Transverse colon (tissue), 4 donors: ENCODE data around the gene FAM120C. TPM values are rescaled to one million over a fixed set of nuclear protein-coding genes. Genes with fewer than 3 reads are reported as not detected.

Experiments
- DNase-seq: peaks from one replicate; pipeline ENCODE4 v3.0.0-alpha.2; 2019
- H3K27ac ChIP-seq, 4 donors: fragments of 200-600 bp; sonication (generic); 2 replicates each; pipeline ENCODE4 v1.5.1; 2016 to 2018; ENCODE audit warnings: inconsistent platforms in 4 of 4
- H3K27me3 ChIP-seq: fragments of 200-600 bp; sonication (generic); 2 replicates; pipeline ENCODE4 v1.5.1; 2017; ENCODE audit warnings: inconsistent platforms
- H3K36me3 ChIP-seq, 4 donors: fragments of 200-600 bp; sonication (generic); 2 replicates each; pipeline ENCODE4 v1.5.1; 2017 to 2019; ENCODE audit warnings: inconsistent platforms in 4 of 4
- H3K4me1 ChIP-seq, 4 donors: fragments of 200-600 bp; sonication (generic); 2 replicates each; pipeline ENCODE4 v1.5.1; 2017 to 2020; ENCODE audit warnings: inconsistent platforms in 4 of 4
- H3K4me3 ChIP-seq, 4 donors: fragments of 200-600 bp; sonication (generic); 1 replicate in 1 of 4; 2 replicates in 3 of 4; pipeline versions ENCODE4 v1.5.1 to v1.6.1; 2017 to 2019; ENCODE audit warnings: inconsistent platforms in 4 of 4
- H3K9me3 ChIP-seq, 2 donors: fragments of 200-600 bp; sonication (generic); 2 replicates each; pipeline ENCODE4 v1.5.1; 2017 to 2019; ENCODE audit warnings: inconsistent platforms in 2 of 2
- CTCF ChIP-seq, 5 experiments: fragments of 200-600 bp in 3 of 5; fragments of 450-650 bp in 2 of 5; sonication (generic) in 3 of 5; IDR thresholded peaks; 1 replicate in 2 of 5; 2 replicates in 3 of 5; pipeline ENCODE4 v1.5.1; 2016 to 2017; ENCODE audit warnings: antibody characterized with exemption in 5 of 5, inconsistent platforms in 3 of 5, mild to moderate bottlenecking in 2 of 5, moderate library complexity in 1 of 5
- EP300 ChIP-seq: sonication (generic); formaldehyde crosslinking; IDR thresholded peaks from one replicate; pipeline ENCODE4 v1.6.1; 2017; ENCODE audit warnings: antibody characterized with exemption, low read depth
- POLR2A ChIP-seq: fragments of 450-650 bp; IDR thresholded peaks from one replicate; pipeline ENCODE4 v1.6.1; 2016; ENCODE audit warnings: antibody characterized with exemption, mild to moderate bottlenecking, moderate library complexity
- POLR2AphosphoS5 ChIP-seq, 3 donors: sonication (generic); formaldehyde crosslinking; IDR thresholded peaks; one replicate each; pipeline ENCODE4 v1.6.1; 2016; ENCODE audit warnings: antibody characterized with exemption in 3 of 3
- WGBS, 2 donors: methylation state at CpG; one replicate each; pipeline ENCODE4 v1.1.5; 2018; ENCODE audit warnings: low coverage in 1 of 2; 5-methylcytosine and 5-hydroxymethylcytosine counted together
- in situ Hi-C, 4 donors: fragments of 200-750 bp; cut with MboI; loops; one replicate each; pipeline versions ENCODE4 v1.15.0 to v1.15.1; 2017; ENCODE audit warnings: low sequenced_read_pairs in 3 of 4, low pct_ligation_motif_present in 1 of 4, low pct_unique_long_range_greater_than_20kb in 1 of 4
- intact Hi-C: fragments of 100-400 bp; cut with DNase I; formaldehyde crosslinking; loops from one replicate; pipeline ENCODE4 v1.15.1; 2023; ENCODE audit warnings: low total_unique reads
- total RNA-seq, 4 donors: library from RNA; depleted of rRNA; stranded (reverse); fragments of >200 nt; gene quantifications; one replicate each; pipeline ENCODE4 v1.1.0, GENCODE V29; 2016

Gene FAM120C
- total RNA-seq, 4 donors from 2014 or later, result 3.0 to 5.7 (median 3.3) TPM

- intact Hi-C loops (no loop called here), in situ Hi-C loops (no loop called here)
- TF ChIP-seq CTCF (IDR thresholded peaks at IDR 0.05) (no peak), POLR2AphosphoS5 (IDR thresholded peaks at IDR 0.05) (no peak), POLR2A (no peak), EP300 (no peak)
- Histone ChIP-seq H3K9me3 (no peaks in the 10 kb centered on the region), H3K4me1 (peaks cover 0 to 5% (median 2%) of the 10 kb centered on the region in 4 donors), H3K4me3 (no peak overlapping the region), H3K36me3 (no peaks in the 10 kb centered on the region), H3K27me3 (no peaks in the 10 kb centered on the region), H3K27ac (no peak overlapping the region)
- 73% methylated on average over 1 of the region's 1 CpG; no CpG with 5 or more reads in 1 of the 2 donors for WGBS, 2 donors
- DNase-seq, result no peak
These were observed 134.6 kb downstream of the FAM120C start for GRCh38 chrX:54048412-54048811.

DNA sequence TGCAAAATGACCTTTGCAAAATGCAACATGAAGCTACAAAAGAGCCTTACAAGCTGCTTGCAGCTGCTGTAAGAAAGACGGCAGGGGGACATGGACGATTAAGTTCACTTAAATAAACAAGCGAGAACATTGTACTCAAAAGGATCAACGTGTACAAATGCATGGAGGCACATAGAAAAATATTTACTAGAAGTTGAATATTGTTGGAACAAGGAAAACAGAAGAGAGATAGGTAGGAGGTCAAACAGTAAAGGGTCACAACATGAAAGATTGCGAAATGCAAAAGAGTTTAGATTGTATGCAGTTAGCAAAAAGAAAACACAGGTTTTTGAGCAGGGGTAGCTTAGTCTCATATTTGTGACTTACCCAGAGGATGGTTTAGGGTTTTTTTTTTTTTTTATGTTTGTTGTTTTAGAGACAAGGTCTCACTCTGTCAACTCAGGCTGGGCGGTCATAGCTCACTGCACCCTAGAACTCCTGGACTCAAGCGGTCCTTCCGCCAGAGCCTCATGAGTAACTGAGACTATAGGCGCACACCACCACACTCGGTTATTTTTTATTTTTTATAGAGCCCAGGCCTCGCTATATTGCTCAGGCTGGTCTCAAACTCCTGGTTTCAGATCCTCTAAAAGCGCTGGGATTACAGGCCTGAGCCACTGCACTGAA is 137.4 kb downstream of the FAM120C start:
- H3K9me3 ChIP-seq, result no peaks in the 10 kb centered on the region
- WGBS, 2 donors, result 84 to 88% methylated on average over 5 to 12 of the region's 12 CpGs
- DNase-seq, result no peak
- TF ChIP-seq POLR2A (no peak), POLR2AphosphoS5 (IDR thresholded peaks at IDR 0.05) (no peak), EP300 (no peak), CTCF (IDR thresholded peaks at IDR 0.05) (no peak)
- no peak overlapping the region for H3K4me3 ChIP-seq
- intact Hi-C loops (no loop called here), in situ Hi-C loops (no loop called here)
- peaks cover 0 to 5% (median 2%) of the 10 kb centered on the region in 4 donors for H3K4me1 ChIP-seq
- H3K27me3 ChIP-seq, result no peaks in the 10 kb centered on the region
- no peaks in the 10 kb centered on the region for H3K36me3 ChIP-seq
- H3K27ac ChIP-seq, result peak overlapping the region; percentile 94 to 98 (median 96)

DNA sequence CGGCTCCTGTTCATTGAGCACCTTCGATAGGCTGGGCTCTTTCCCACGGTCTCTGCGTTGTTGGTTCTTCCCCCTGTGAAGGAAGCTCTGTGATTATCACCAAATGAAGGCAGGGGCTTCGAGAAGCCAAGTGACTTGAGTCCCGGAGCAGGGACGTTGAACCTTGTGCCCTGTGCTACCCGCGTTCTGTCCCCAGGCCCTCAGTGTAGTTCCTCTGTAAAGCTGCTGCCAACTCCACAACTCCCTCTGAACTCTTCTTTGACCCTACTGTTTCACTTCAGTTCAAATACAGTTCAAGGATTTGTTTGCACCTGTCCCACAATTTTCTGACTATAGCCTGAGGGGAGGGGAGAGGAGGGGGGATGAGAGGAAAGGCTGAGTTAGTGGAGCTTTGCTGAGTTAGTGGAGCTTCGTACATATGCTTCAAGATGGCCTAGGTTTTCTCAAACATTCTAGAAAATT is 138.1 kb downstream of the FAM120C start:
- Histone ChIP-seq H3K36me3 (no peaks in the 10 kb centered on the region), H3K9me3 (no peaks in the 10 kb centered on the region), H3K27me3 (no peaks in the 10 kb centered on the region), H3K4me1 (peaks cover 0 to 5% (median 2%) of the 10 kb centered on the region in 4 donors), H3K4me3 (peak overlapping the region; percentile 13 to 81 (median 46)), H3K27ac (peak overlapping the region; percentile 94 to 98 (median 96))
- 54 to 60% methylated on average over 1 to 10 of the region's 10 CpGs for WGBS, 2 donors
- intact Hi-C loops (no loop called here), in situ Hi-C loops (no loop called here)
- TF ChIP-seq POLR2AphosphoS5 (IDR thresholded peaks at IDR 0.05), result no peak
- no peak for TF ChIP-seq POLR2A
- no peak for TF ChIP-seq EP300
- no peak for TF ChIP-seq CTCF (IDR thresholded peaks at IDR 0.05)
- DNase-seq, result no peak

DNA sequence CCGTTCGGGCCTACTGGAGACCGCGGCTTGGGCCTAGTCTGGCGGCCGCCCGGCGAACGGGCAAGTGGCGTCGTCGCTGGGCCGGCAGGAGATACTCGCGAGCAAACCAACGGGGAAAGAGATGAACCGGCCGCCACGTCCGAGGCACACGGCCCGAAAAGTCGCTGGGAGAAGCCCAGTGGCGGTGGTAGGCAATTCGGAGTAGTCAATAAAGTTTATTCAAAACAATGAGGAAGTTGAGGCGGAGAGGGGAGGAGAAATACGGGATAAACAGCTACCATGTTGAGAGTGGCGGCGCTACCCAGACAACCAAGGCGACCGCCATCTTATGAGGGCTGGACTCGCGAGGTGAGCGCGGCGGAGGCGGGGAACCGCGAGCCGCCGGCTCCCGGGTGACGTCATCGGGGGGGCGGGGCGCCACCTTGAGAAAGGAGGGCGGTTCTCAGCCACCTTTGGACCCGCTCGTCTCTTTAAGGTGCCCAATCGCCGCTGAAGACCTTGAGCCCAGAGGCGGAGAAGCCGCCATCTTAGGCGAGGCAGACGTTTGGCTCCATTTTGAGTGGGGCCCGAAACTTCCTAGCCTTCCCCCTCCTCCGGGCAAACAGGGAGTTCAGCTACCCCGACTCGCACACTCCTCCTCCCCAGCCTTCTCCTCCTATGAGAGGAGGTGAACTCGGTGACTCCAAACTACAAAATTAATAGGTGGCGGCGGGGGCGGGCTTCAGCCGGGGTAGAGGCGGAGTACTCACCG is 138.8 kb downstream of the FAM120C start, which contains the start of gene PHF8:
Gene PHF8, minus strand, starts transcription at position 348 of the 751 bp plus-strand sequence. CDS start 1,745 bp downstream, outside the sequence.
- H3K27ac ChIP-seq, result peak within 1 kb of the TSS; percentile 94 to 98 (median 96)
- H3K4me3 ChIP-seq, result peak within 1 kb of the TSS; percentile 44 to 89 (median 72)
- H3K4me1 ChIP-seq, result peaks cover 0 to 5% (median 2%) of the 10 kb centered on the region in 4 donors
- intact Hi-C loops (no loop called here), in situ Hi-C loops (no loop called here)
- peak; percentile 96 for DNase-seq
- no peaks in the 10 kb centered on the region for H3K9me3 ChIP-seq
- WGBS, 2 donors, result 0 to 56% methylated on average over 8 to 66 of the region's 66 CpGs
- TF ChIP-seq POLR2A (peak; percentile 50), POLR2AphosphoS5 (IDR thresholded peaks at IDR 0.05) (peak; percentile 37 to 73 (median 72)), CTCF (IDR thresholded peaks at IDR 0.05) (peak in 1 of 5 experiments; percentile 16), EP300 (no peak)
- H3K27me3 ChIP-seq, result no peaks in the 10 kb centered on the region
- H3K36me3 ChIP-seq, result no peaks in the 10 kb centered on the region
